Umbilical cord (tissue), 2 donors: ENCODE data around the gene AKR1C8. TPM values are rescaled to one million over a fixed set of nuclear protein-coding genes. Genes with fewer than 3 reads are reported as not detected.
"Not testable (repeated sequence)": the region's sequence is repeated elsewhere in the genome, so short reads cannot be mapped to it uniquely, and the experiment has no call there.

Experiments used
- DNase-seq: peaks from one replicate; pipeline ENCODE4 v3.0.0-alpha.2; 2015; ENCODE audit warnings: low spot score
- total RNA-seq: library from RNA; depleted of rRNA; stranded (reverse); fragments of >200 nt; gene quantifications from one replicate; pipeline ENCODE4 v1.2.3, GENCODE V29; 2014; ENCODE audit warnings: low replicate concordance; ENCODE audit not compliant: insufficient read depth

Gene AKR1C8
- total RNA-seq, 1 donor from 2014 or later = 2.9 TPM

GRCh38 chr10:5168897-5169420 is 16.0 kb downstream of the AKR1C8 start:
- DNase-seq = no peak

GRCh38 chr10:5165738-5166137 is 19.2 kb downstream of the AKR1C8 start:
- no peak for DNase-seq

- no peak for DNase-seq
These were observed 21.5 kb downstream of the AKR1C8 start for GRCh38 chr10:5163487-5163886.

- no peak for DNase-seq
These were observed 25.8 kb downstream of the AKR1C8 start for GRCh38 chr10:5159126-5159525.

- no peak for DNase-seq
These were observed 27.4 kb downstream of the AKR1C8 start for GRCh38 chr10:5157501-5157900.

GRCh38 chr10:5155951-5156350 is 29.0 kb downstream of the AKR1C8 start:
- DNase-seq = no peak

GRCh38 chr10:5151076-5151475 is 33.9 kb downstream of the AKR1C8 start:
- no peak for DNase-seq

- no peak for DNase-seq
These were observed 36.3 kb downstream of the AKR1C8 start for GRCh38 chr10:5148678-5149032.

GRCh38 chr10:5147981-5148677 is 36.8 kb downstream of the AKR1C8 start:
- no peak for DNase-seq

- no peak for DNase-seq
These were observed 37.5 kb downstream of the AKR1C8 start for GRCh38 chr10:5147255-5147980.

- DNase-seq = no peak
These were observed 38.1 kb downstream of the AKR1C8 start for GRCh38 chr10:5146920-5147254.

GRCh38 chr10:5143137-5143536 is 41.8 kb downstream of the AKR1C8 start:
- no peak for DNase-seq

- DNase-seq = no peak
These were observed 42.8 kb downstream of the AKR1C8 start for GRCh38 chr10:5142199-5142598.

- not testable (repeated sequence) for DNase-seq
These were observed 47.3 kb downstream of the AKR1C8 start for GRCh38 chr10:5137699-5138098.

- DNase-seq = no peak
These were observed 48.4 kb downstream of the AKR1C8 start for GRCh38 chr10:5136468-5137087.

GRCh38 chr10:5135581-5135980 is 49.4 kb downstream of the AKR1C8 start:
- DNase-seq = no peak

GRCh38 chr10:5125315-5126044 is 59.5 kb downstream of the AKR1C8 start:
- no peak for DNase-seq

GRCh38 chr10:5123886-5124285 is 61.1 kb downstream of the AKR1C8 start:
- no peak for DNase-seq

GRCh38 chr10:5119997-5120396 is 65.0 kb downstream of the AKR1C8 start:
- DNase-seq = not testable (repeated sequence)

GRCh38 chr10:5117026-5117425 is 67.9 kb downstream of the AKR1C8 start:
- no peak for DNase-seq

- DNase-seq = no peak
These were observed 68.3 kb downstream of the AKR1C8 start for GRCh38 chr10:5116621-5117020.

GRCh38 chr10:5109861-5110260 is 75.1 kb downstream of the AKR1C8 start:
- DNase-seq = not testable (repeated sequence)
